Psoas muscle (tissue), 8 donors: ENCODE measurements around the gene CDC42BPB. TPM values are rescaled to one million over a fixed set of nuclear protein-coding genes. Genes with fewer than 3 reads are reported as not detected.
"Not testable (repeated sequence)": the region's sequence is repeated elsewhere in the genome, so short reads cannot be mapped to it uniquely, and the experiment has no call there.

ENCODE experiments used
- ATAC-seq, 4 donors: fragments of 200-7000 bp; cut with Tn5 transposase; one replicate each; pipeline ENCODE4 v1.9.1; 2020; ENCODE audit warnings: moderate library complexity in 3 of 4, mild to moderate bottlenecking in 2 of 4
- DNase-seq, 2 donors: peaks; one replicate each; pipeline ENCODE4 v3.0.0-alpha.2; 2020
- H3K27ac ChIP-seq: fragments of 200-600 bp; one replicate; pipeline ENCODE4 v1.8.0; 2022
- H3K27me3 ChIP-seq, 3 donors: fragments of 200-600 bp in 1 of 3; one replicate each; pipeline versions ENCODE4 v1.6.1 to v1.8.0; 2013 to 2022; ENCODE audit warnings: low read length in 2 of 3, mild to moderate bottlenecking in 2 of 3, moderate library complexity in 1 of 3; ENCODE audit not compliant: insufficient read depth in 3 of 3
- H3K36me3 ChIP-seq, 2 donors: fragments of 200-600 bp in 1 of 2; one replicate each; pipeline versions ENCODE4 v1.6.1 to v1.8.0; 2013 to 2022; ENCODE audit warnings: low read depth in 1 of 2, mild to moderate bottlenecking in 1 of 2, moderate library complexity in 1 of 2; ENCODE audit not compliant: insufficient read depth in 1 of 2
- H3K4me1 ChIP-seq: fragments of 200-600 bp; one replicate; pipeline ENCODE4 v1.8.0; 2022
- H3K4me3 ChIP-seq: fragments of 200-600 bp; one replicate; pipeline ENCODE4 v1.8.0; 2022; ENCODE audit warnings: mild to moderate bottlenecking
- H3K9me3 ChIP-seq: fragments of 200-600 bp; one replicate; pipeline ENCODE4 v1.8.0; 2022
- CTCF ChIP-seq: fragments of 200-600 bp; IDR thresholded peaks from one replicate; pipeline ENCODE4 v1.8.0; 2022; ENCODE audit warnings: antibody characterized with exemption
- WGBS, 3 donors: extraction: QIAGEN DNeasy Blood & Tissue Kit; methylation state at CpG; one replicate each; pipeline versions ENCODE4 v1.1.6 to v1.1.7; 2013; 5-methylcytosine and 5-hydroxymethylcytosine counted together
- intact Hi-C, 2 donors: fragments of 100-400 bp; cut with DNase I; formaldehyde crosslinking; loops; one replicate each; pipeline versions ENCODE4 v1.11.0 to v1.14.2; 2022
- polyA plus RNA-seq, 3 donors: library from polyadenylated mRNA; stranded (reverse); fragments of 200-250 nt; gene quantifications; one replicate each; pipeline ENCODE4 v1.2.3, GENCODE V29; 2013
- total RNA-seq, 4 donors: library from RNA; stranded (reverse); fragmentation: NEBNext Ultra II Directional in 2 of 4; extraction: Animal tissue kit (Norgen Biotek cat#: 25700) in 2 of 4; gene quantifications; one replicate each; pipeline versions ENCODE4 v1.2.1 to v1.2.4, GENCODE V29; 2021 to 2023
- donor health status: healthy with polysubstance abuse.
- donor health status: DM: no; HTN: no; CAD: no; lungs with moderate emphysema.
- donor health status: Bipolar disorder and iron deficiency.
- donor health status: healthy.
- donor health status: DM: yes; HTN: yes; CAD: no.
- donor health status: DM: no; HTN: no; CAD: no.
- donor health status: DM: no; HTN: no; CAD: no.
- donor health status: DM: yes; HTN: yes; CAD: no.

CDC42BPB gene
- total and polyA plus RNA-seq, 7 donors: 20.2 to 57.4 (median 40.0) TPM

GRCh38 chr14:102927346-102927877 is 129.9 kb downstream of the CDC42BPB start:
- ATAC-seq: no peak
- no peak for TF ChIP-seq CTCF
- peaks cover 13% of the 10 kb centered on the region for H3K4me1 ChIP-seq
- no peaks in the 10 kb centered on the region for H3K9me3 ChIP-seq
- 69 to 83% (median 73%) methylated on average over 19 of the region's 19 CpGs for WGBS, 3 donors
- H3K4me3 ChIP-seq: no peak overlapping the region
- no peaks in the 10 kb centered on the region for H3K36me3 ChIP-seq
- H3K27ac ChIP-seq: no peak overlapping the region
- peaks cover 0 to 73% (median 32%) of the 10 kb centered on the region in 3 donors for H3K27me3 ChIP-seq
- no peak for DNase-seq
- intact Hi-C loops: no loop called here

- 94 to 98% (median 97%) methylated on average over 10 of the region's 10 CpGs for WGBS, 3 donors
- H3K4me3 ChIP-seq, H3K27ac ChIP-seq, ATAC-seq, intact Hi-C loops, H3K9me3 ChIP-seq, DNase-seq, H3K36me3 ChIP-seq: not testable (repeated sequence)
- H3K4me1 ChIP-seq: peaks cover 13% of the 10 kb centered on the region
- H3K27me3 ChIP-seq: peaks cover 0 to 79% (median 32%) of the 10 kb centered on the region in 3 donors
Observed at GRCh38 chr14:102926840-102927239, 130.5 kb downstream of the CDC42BPB start.

GRCh38 chr14:102926104-102926503 is 131.2 kb downstream of the CDC42BPB start:
- intact Hi-C loops: no loop called here
- Histone ChIP-seq H3K9me3 (no peaks in the 10 kb centered on the region), H3K36me3 (no peaks in the 10 kb centered on the region), H3K27ac (no peak overlapping the region), H3K4me1 (peaks cover 13% of the 10 kb centered on the region), H3K4me3 (no peak overlapping the region), H3K27me3 (peaks cover 0 to 81% (median 32%) of the 10 kb centered on the region in 3 donors)
- no peak for DNase-seq
- 57 to 69% (median 62%) methylated on average over 12 of the region's 12 CpGs for WGBS, 3 donors
- TF ChIP-seq CTCF: no peak
- ATAC-seq: no peak

- intact Hi-C loops: no loop called here
- ATAC-seq (no peak), DNase-seq (no peak)
- Histone ChIP-seq H3K36me3 (no peaks in the 10 kb centered on the region), H3K9me3 (no peaks in the 10 kb centered on the region), H3K27ac (no peak overlapping the region), H3K27me3 (peaks cover 0 to 84% (median 31%) of the 10 kb centered on the region in 3 donors), H3K4me1 (peaks cover 13% of the 10 kb centered on the region), H3K4me3 (no peak overlapping the region)
- TF ChIP-seq CTCF: no peak
- 68 to 71% (median 70%) methylated on average over 9 to 11 of the region's 11 CpGs for WGBS, 3 donors
Observed at GRCh38 chr14:102925646-102926045, 131.7 kb downstream of the CDC42BPB start.

GRCh38 chr14:102924632-102925588 is 132.4 kb downstream of the CDC42BPB start:
- DNase-seq (no peak), ATAC-seq (no peak)
- no peak overlapping the region for H3K27ac ChIP-seq
- peaks cover 13% of the 10 kb centered on the region for H3K4me1 ChIP-seq
- no peak overlapping the region for H3K4me3 ChIP-seq
- 79 to 84% (median 82%) methylated on average over 25 of the region's 25 CpGs for whole genome bisulfite sequencing, 3 donors
- no peaks in the 10 kb centered on the region for H3K36me3 ChIP-seq
- H3K9me3 ChIP-seq: no peaks in the 10 kb centered on the region
- H3K27me3 ChIP-seq: peaks cover 0 to 78% (median 25%) of the 10 kb centered on the region in 3 donors
- intact Hi-C loops: no loop called here
- TF ChIP-seq CTCF: no peak
